Tibial artery (tissue), 4 donors: Measurements from ENCODE around the gene PSD2.

Experiments
- DNase-seq, 2 donors: peaks; one replicate each; pipeline ENCODE4 v3.0.0-alpha.2; 2019
- H3K27ac ChIP-seq, 2 donors: fragments of 200-600 bp; sonication (generic) in 1 of 2; 1 replicate in 1 of 2; 2 replicates in 1 of 2; pipeline ENCODE4 v1.5.1; 2018 to 2019; ENCODE audit warnings: mild to moderate bottlenecking in 1 of 2
- H3K27me3 ChIP-seq, 2 donors: fragments of 200-600 bp; sonication (generic) in 1 of 2; one replicate each; pipeline versions ENCODE4 v1.5.1 to v1.6.0; 2016 to 2019
- H3K36me3 ChIP-seq, 3 donors: fragments of 200-600 bp; sonication (generic) in 2 of 3; one replicate each; pipeline ENCODE4 v1.5.1; 2016 to 2019; ENCODE audit warnings: mild to moderate bottlenecking in 2 of 3
- H3K4me1 ChIP-seq, 4 donors: fragments of 200-600 bp; sonication (generic) in 2 of 4; 1 replicate in 3 of 4; 2 replicates in 1 of 4; pipeline ENCODE4 v1.5.1; 2016 to 2019
- H3K4me3 ChIP-seq, 2 donors: fragments of 200-600 bp; sonication (generic) in 1 of 2; 1 replicate in 1 of 2; 2 replicates in 1 of 2; pipeline ENCODE4 v1.5.1; 2018 to 2019; ENCODE audit warnings: mild to moderate bottlenecking in 2 of 2
- H3K9me3 ChIP-seq, 3 donors: fragments of 200-600 bp; sonication (generic) in 1 of 3; one replicate each; pipeline ENCODE4 v1.5.1; 2016 to 2019
- CTCF ChIP-seq, 2 experiments: fragments of 200-600 bp in 1 of 2; fragments of 450-650 bp in 1 of 2; IDR thresholded peaks; one replicate each; pipeline ENCODE4 v1.5.1; 2017 to 2019; ENCODE audit warnings: antibody characterized with exemption in 2 of 2, mild to moderate bottlenecking in 1 of 2, moderate library complexity in 1 of 2
- intact Hi-C: fragments of 100-400 bp; cut with DNase I; formaldehyde crosslinking; loops from one replicate; pipeline ENCODE4 v1.15.0; 2023; ENCODE audit warnings: low total_unique reads

Gene PSD2

GRCh38 chr5:139795074-139796001 lies at the start of gene PSD2:
Gene PSD2 (plus strand): TSS chr5:139795808. CDS start chr5:139809441, 13,633 bp downstream.
- H3K9me3 ChIP-seq = no peaks in the 10 kb centered on the region
- peaks cover 0 to 60% of the 10 kb centered on the region in 2 donors for H3K27me3 ChIP-seq
- no peak for TF ChIP-seq CTCF (IDR thresholded peaks at IDR 0.05)
- H3K36me3 ChIP-seq = no peaks in the 10 kb centered on the region
- H3K4me1 ChIP-seq = peaks cover 0 to 17% (median 14%) of the 10 kb centered on the region in 4 donors
- intact Hi-C loops = no loop called here
- peak within 1 kb of the TSS; percentile 40 to 51 for H3K4me3 ChIP-seq
- DNase-seq = no peak
- H3K27ac ChIP-seq = no peak within 1 kb of the TSS

- Histone ChIP-seq H3K4me1 (peaks cover 5 to 44% (median 40%) of the 10 kb centered on the region in 4 donors), H3K27me3 (no peaks in the 10 kb centered on the region), H3K4me3 (peak overlapping the region; percentile 51 to 57), H3K36me3 (no peaks in the 10 kb centered on the region), H3K9me3 (no peaks in the 10 kb centered on the region), H3K27ac (peak overlapping the region; percentile 77 to 85)
- DNase-seq = peak; percentile 39 to 79
- no peak for TF ChIP-seq CTCF (IDR thresholded peaks at IDR 0.05)
- intact Hi-C loops = loop anchor here (5.0 kb wide), 1 partner anchor 35 kb away; no protein-coding TSS in a partner anchor
Observed at GRCh38 chr5:139746691-139747582, 48.7 kb upstream of the PSD2 start.

- H3K27ac ChIP-seq = peak overlapping the region; percentile 77 to 85
- H3K4me3 ChIP-seq = peak overlapping the region; percentile 51 to 57
- peaks cover 5 to 44% (median 40%) of the 10 kb centered on the region in 4 donors for H3K4me1 ChIP-seq
- H3K9me3 ChIP-seq = no peaks in the 10 kb centered on the region
- DNase-seq = peak; percentile 46 to 76
- no peak for TF ChIP-seq CTCF (IDR thresholded peaks at IDR 0.05)
- no peaks in the 10 kb centered on the region for H3K36me3 ChIP-seq
- intact Hi-C loops = loop anchor here (5.0 kb wide), 1 partner anchor 36 kb away; no protein-coding TSS in a partner anchor
- peaks cover 0 to 5% of the 10 kb centered on the region in 2 donors for H3K27me3 ChIP-seq
Observed at GRCh38 chr5:139747583-139748504, 47.8 kb upstream of the PSD2 start.

- Histone ChIP-seq H3K4me1 (peaks cover 5 to 44% (median 40%) of the 10 kb centered on the region in 4 donors), H3K4me3 (no peak overlapping the region), H3K27ac (no peak overlapping the region), H3K9me3 (no peaks in the 10 kb centered on the region), H3K36me3 (no peaks in the 10 kb centered on the region), H3K27me3 (peaks cover 0 to 12% of the 10 kb centered on the region in 2 donors)
- intact Hi-C loops = loop anchor here (5.0 kb wide), 1 partner anchor 36 kb away; no protein-coding TSS in a partner anchor
- no peak for DNase-seq
- no peak for TF ChIP-seq CTCF (IDR thresholded peaks at IDR 0.05)
Observed at GRCh38 chr5:139748505-139748826, 47.1 kb upstream of the PSD2 start.
